Inferior parietal cortex (tissue), 1 donor: ENCODE measurements around the gene TRIOBP.
"Not testable (repeated sequence)": the region's sequence is repeated elsewhere in the genome, so short reads cannot be mapped to it uniquely, and the experiment has no call there.

Source experiments
- DNase-seq: peaks from one replicate; pipeline ENCODE4 v3.0.0-alpha.2; 2016; ENCODE audit errors: extremely low spot score

The TRIOBP gene, protein sequence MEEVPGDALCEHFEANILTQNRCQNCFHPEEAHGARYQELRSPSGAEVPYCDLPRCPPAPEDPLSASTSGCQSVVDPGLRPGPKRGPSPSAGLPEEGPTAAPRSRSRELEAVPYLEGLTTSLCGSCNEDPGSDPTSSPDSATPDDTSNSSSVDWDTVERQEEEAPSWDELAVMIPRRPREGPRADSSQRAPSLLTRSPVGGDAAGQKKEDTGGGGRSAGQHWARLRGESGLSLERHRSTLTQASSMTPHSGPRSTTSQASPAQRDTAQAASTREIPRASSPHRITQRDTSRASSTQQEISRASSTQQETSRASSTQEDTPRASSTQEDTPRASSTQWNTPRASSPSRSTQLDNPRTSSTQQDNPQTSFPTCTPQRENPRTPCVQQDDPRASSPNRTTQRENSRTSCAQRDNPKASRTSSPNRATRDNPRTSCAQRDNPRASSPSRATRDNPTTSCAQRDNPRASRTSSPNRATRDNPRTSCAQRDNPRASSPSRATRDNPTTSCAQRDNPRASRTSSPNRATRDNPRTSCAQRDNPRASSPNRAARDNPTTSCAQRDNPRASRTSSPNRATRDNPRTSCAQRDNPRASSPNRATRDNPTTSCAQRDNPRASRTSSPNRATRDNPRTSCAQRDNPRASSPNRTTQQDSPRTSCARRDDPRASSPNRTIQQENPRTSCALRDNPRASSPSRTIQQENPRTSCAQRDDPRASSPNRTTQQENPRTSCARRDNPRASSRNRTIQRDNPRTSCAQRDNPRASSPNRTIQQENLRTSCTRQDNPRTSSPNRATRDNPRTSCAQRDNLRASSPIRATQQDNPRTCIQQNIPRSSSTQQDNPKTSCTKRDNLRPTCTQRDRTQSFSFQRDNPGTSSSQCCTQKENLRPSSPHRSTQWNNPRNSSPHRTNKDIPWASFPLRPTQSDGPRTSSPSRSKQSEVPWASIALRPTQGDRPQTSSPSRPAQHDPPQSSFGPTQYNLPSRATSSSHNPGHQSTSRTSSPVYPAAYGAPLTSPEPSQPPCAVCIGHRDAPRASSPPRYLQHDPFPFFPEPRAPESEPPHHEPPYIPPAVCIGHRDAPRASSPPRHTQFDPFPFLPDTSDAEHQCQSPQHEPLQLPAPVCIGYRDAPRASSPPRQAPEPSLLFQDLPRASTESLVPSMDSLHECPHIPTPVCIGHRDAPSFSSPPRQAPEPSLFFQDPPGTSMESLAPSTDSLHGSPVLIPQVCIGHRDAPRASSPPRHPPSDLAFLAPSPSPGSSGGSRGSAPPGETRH (N-terminal part only)

DNA sequence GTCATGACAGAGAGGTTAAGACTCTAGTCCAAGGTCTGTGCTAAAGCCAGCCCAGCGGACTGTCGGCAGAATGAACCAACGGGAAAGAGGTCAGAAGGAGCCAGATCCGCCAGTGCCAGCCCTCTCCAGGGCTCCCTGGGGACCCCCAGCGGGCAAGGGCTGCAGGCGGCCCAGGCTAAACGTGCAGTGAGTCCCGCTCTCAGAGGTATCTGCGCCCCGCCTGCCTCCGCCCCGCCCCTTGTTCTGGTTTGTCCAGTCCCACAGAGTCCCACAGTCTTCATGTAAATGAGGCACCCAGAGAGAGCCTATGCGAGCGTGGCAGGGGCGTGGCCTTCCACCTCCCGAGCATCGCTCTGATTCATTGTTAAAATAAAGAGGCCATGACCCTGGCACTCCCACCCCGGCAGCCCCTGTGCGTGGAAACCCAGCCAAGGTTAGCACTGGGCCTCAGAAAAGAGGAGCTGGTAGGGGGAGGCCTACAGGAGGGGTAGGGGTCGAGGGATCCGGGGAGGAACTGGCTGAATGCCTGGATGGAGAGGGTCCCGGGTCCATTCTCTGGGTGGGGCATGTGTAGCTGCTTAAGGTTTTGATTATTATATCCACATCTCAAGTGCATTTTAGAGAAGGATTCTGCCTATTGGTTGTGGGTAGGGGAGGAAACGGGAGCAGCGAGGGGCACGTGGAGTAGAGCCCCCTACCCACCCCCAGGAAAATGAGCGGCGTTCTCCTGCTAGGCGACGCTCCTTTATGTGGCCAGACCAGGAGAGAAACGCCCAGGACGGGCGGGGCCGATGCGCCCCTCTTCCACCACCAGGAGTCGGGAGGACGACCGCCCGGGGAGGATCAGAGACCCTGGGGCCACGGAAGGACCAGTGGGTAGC is at the start of gene TRIOBP:
Gene TRIOBP (plus strand): TSS at position 392 of the 881 bp plus-strand sequence. CDS start 4,318 bp downstream, outside the sequence.
- peak; percentile 52 for DNase-seq

DNA sequence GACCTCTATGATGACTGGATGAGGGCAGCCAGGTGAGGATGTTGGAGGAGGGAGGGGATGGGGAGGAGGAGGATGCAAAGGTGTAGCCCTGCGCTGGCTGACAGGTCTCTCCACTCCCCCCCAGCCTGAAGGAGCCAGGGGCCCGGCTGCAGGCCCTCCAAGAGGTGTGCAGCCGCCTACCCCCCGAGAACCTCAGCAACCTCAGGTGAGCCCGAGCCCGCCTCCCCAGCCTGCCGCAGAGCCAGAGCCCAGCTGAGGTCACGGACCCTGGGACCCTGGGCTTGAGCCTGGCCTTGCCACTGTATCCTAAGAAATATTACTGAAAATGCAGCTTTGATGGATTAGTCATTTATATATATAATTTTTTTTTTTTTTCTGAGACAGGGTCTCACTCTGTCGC is 49.5 kb upstream of the TRIOBP start:
- DNase-seq, result no peak

DNA sequence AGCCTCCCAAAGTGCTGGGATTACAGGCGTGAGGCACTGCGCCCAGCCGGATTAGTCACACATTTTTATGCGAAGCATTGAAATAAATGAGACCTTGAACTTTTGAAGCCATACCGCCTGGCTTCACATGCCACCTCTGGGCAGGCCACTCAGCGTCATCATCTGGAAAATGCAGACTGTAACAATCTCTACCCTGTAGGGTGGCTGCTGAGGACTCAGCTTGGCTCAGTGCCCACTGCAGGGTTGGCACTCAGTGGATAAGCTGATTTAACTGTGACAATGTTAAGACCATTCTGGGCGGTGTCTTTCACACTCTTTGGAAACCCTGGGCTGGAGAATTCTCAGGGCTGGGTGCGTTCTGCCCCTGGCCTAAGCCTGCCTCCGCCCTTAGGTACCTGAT is 48.9 kb upstream of the TRIOBP start:
- DNase-seq, result no peak

DNA sequence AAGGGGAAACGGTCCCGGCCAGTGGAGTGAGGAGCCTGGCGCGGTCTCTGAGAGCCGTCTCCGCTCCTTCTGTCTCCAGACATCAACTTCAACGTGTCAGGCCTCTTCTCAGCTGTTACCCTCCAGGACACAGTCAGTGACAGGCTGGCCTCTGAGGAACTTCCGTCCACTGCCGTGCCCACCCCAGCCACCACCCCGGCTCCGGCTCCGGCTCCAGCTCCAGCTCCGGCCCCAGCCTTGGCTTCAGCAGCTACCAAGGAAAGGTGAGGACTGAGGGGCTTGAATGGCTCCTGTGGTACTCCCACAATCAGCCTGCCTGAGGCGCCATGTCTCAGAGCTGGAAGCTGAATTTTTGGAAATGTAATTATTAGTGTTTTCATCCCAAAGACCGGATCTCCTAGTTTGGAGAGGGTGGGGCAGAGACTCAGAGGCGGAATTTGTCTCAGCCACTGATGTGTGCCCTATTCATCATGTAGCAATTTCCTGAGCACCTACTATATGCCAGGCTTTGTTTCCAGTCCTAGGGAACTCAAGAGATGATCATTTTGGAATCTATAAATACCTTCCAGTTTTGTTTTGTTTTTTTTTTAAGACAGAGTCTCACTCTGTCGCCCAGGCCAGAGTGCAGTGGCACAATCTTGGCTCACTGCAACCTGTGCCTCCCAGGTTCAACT is 46.2 kb upstream of the TRIOBP start:
- no peak for DNase-seq

DNA sequence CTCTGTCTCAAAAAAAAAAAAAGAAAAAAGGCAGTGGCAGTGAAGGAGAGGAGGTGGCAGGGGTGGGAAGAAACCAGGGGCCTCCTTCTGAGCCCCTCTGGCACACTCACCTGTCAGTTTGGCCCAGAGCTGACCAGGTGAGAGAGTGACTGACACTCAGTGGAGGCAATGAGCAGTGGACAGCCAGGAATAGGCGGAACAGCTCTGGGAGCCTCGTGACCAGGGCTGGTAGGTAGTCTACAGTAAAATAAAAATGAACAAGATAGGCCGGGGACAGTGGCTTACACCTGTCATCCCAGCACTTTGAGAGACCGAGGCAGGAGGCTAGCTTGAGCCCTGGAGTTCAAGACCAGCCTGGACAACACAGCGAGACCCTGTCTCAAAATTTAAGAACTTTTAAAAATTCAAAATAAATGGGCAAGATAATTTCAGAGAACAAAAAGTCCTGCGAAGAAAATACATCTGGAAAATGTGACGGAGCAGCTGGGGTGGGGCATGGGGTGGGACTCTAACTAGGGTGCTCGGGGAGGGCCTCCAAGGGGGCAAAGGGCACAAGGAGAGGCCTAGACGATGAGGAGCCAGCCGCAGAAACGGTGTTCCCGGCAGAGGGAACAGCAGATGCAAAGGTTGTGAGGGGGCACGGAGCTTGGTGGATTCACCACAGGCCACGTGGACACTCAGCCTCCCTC is 42.1 kb upstream of the TRIOBP start:
- no peak for DNase-seq

DNA sequence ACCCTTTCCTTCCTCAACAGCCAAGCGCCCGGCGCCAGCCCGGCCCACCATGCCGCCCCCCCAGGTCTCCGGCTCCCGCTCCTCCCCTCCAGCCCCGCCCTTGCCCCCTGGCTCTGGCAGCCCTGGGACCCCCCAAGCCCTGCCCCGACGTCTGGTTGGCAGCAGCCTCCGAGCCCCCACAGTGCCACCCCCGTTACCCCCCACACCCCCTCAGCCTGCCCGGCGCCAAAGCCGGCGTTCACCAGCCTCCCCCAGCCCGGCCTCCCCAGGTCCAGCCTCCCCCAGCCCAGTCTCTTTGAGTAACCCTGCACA is 41.6 kb upstream of the TRIOBP start:
- no peak for DNase-seq

DNA sequence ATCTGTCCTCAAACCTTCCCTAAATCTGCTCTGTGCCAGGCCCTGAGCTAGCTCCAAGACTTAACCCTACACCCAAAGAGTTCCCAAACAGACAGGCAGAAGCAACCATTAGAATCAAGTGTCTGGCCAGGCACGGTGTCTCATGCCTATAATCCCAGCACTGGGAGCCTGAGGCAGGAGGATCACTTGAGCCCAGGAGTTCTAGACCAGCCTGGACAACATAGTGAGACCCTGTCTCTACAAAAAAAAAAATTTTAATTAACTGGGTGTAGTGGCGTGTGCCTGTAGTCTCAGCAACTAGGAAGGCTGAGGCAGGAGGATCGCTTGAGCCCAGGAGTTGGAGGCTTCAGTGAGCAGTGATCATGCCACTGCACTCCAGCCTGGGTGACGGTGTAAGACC is 40.3 kb upstream of the TRIOBP start:
- not testable (repeated sequence) for DNase-seq

DNA sequence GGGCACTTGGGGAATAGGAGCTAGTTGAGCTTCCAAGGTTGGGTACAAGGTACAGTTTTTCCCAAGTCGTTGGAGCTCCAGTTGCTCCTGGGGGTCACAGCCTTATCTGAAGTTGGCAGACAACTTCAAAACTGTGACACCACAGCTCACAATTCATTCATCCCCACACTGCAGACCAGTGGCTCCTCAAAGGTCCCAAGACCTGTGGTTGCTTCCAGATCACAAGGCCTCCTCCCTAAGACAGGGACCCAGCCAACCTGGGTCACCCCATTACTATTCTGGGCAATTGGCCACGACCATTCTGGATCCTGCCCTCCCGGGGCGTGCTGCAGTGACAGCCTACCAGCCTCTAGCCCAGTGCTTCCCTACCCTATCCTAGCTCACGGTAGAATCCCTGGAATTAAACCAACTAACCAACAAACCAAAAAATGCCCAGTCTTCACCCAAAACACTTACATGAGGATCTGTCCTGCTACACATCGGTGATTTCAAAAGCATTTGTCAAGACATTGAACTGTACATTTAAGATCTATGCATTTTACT is 39.2 kb upstream of the TRIOBP start:
- no peak for DNase-seq

DNA sequence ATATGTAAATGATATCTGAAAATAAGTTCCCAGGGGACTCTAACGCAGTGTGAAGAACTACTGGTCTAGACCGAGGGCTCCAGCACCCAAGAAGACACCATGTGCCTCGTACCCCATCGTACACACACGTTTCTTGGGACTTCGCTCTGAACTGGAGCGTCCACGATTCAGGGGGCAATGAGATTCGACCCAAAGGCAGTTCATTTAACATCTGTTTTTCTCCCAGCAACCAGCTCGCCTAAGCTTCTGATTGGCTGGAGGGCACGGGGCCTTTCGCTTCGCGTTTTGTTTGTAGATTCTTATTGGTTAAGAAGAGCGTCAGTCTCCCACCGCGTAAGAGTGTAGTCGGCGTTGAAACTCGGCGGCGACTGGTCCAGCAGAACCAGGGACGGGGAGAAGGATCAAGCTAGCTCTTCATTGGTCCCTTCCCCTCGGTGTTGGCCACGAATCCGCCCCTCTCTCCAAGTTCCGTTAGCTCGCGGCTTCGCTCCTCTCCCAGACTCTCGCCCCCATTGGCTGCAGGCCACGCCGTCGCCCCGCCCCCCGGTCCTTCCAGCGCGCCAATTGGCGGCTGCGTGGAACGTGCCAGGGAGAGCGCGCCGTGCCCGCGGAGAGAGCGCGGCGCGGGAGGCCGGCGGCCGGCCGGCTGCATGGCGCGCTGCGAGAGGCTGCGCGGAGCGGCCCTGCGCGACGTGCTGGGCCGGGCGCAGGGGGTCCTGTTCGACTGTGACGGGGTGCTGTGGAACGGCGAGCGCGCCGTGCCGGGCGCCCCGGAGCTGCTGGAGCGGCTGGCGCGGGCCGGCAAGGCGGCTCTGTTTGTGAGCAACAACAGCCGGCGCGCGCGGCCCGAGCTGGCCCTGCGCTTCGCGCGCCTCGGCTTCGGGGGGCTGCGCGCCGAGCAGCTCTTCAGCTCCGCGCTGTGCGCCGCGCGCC is 38.4 kb upstream of the TRIOBP start, which contains the start of gene PDXP:
Gene PDXP (plus strand): TSS at position 591 of the 933 bp plus-strand sequence. CDS start 60 bp downstream, at position 651.
- DNase-seq, result peak; percentile 99

DNA sequence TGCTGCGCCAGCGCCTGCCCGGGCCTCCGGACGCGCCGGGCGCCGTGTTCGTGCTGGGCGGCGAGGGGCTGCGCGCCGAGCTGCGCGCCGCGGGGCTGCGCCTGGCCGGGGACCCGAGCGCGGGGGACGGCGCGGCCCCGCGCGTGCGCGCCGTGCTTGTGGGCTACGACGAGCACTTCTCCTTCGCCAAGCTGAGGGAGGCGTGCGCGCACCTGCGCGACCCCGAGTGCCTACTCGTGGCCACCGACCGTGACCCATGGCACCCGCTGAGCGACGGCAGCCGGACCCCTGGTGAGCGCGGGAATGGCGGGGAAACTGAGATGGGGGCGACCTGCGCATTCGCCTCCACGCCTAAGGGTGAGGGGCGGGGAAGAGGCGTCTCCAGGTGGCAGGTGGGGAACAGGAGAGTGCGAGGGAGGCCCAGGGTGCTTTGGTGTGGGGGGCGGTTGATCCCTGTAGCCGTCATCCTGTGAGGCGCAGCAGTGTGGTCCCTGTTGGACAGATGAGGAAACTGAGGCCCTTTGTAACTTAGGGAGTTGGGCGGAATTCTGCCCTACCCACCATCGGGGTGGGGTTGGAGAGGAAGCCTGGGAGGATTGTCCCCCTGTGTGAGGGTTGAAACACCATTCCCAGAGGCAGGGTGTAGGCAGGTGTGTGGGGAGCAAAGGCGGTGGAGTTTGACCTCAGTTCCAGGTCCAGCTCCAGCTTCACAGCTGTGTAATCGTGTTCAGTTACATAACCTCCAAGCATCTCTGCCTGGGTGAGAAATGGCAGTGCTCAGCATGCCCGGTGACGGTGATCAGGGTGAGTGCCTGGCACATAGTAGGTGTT is 37.6 kb upstream of the TRIOBP start:
- no peak for DNase-seq

DNA sequence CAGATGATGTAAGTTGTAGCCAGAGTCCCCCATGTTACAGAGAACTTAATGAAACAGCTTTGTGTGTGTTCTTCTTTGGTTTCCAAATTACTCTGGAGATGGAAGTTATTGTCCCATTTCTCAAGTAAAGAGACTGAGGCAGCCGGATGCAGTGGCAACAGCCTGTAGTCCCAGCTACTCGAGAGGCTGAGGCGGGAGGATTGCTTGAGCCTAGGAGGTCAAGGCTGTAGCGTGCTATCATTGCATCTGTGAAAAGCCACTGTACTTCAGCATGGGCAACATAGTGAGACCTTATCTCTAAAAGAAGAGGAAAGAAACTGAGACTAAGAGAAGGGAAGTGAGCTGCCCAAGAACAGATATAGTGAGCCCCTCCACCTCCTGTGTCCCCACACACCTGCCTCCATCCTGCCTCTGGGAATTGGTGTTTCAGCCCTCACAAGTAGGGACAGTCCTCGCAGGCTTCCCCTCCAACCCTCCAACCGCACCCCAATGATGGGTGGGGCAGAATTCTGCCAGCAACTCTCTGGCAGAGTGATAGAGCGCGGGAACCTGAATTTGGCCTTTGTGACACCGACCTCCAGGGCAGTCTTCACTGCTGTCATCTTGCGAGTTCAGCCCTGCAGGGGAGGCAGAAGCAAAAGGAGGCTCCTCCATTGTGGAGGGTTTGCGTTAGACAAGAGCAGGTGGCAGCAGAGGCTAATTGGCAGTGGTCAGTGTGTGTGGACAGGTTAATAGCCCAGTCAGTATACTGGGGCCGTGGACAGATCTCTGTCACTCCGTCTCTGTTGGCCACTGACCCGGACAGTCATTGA is 36.7 kb upstream of the TRIOBP start:
- DNase-seq, result no peak

DNA sequence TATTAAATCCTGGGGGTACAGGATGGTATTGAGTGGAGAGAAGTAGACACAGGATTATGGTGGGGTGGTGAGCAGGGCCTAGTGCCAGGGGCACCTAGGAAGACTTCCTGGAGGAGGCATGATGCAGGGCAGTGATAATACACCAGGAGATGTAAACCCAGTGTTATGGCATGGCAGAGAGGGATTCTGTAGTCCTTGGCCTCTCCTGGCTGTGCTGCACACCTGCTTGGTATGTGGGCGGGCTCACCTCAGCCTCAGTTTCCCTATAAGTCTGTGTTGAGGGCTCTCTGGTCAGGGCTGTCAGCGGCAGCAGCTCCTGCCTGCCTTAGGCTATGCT is 36.2 kb upstream of the TRIOBP start:
- DNase-seq, result no peak

DNA sequence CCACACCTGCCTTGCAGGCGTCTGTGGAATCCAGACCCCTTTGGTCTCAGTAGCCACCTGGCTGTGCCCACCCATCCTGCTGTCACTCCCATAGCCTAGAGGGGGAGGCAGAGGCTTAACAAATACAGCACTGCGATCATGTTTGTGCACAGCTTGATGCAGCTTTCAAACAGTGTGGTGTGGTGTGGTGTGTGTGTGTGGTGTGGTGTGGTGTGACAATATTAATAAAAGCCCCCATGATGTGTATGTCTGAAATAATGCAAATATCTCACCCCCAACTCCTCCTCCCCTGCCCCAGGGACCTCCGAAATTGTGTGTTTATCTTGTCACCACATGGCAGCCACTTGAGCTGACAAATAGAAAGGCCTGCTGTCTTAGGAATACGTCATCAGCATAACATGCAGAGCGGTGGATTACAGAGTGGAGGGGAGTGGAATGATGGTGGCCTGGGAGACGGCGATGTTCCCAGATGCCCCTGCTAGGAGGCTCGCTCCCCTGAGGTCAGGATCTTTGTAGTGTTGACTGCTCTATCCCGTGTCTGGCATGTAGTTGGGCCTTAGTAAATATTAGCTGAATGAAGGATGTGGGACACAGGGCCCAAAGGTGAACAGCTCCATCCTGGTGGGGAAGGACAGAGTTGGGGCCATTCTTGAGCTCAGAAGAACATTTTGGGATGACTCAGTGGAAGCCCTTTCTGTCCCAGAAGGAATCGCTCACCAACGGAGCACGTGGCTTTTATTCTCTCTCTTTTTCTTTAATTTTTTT is 35.5 kb upstream of the TRIOBP start:
- no peak for DNase-seq

DNA sequence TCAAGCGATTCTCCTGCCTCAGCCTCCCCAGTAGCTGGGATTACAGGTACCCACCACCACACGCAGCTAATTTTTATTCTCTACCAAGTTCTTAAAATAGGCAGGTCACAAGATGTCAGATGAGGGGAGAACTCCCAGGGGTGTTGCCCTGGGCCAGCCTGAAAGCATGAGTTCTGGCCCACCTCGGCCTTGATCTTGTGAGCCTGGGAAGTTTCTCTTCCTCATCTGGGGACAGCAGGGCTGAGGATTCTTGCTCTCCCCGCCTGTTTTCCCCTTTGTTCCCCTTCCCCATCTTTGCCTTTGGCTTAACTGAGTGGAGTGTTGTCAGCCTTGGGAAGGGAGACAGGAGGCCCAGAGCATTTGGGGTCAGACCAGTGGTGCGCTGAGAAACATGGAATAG is 34.8 kb upstream of the TRIOBP start:
- DNase-seq, result no peak

DNA sequence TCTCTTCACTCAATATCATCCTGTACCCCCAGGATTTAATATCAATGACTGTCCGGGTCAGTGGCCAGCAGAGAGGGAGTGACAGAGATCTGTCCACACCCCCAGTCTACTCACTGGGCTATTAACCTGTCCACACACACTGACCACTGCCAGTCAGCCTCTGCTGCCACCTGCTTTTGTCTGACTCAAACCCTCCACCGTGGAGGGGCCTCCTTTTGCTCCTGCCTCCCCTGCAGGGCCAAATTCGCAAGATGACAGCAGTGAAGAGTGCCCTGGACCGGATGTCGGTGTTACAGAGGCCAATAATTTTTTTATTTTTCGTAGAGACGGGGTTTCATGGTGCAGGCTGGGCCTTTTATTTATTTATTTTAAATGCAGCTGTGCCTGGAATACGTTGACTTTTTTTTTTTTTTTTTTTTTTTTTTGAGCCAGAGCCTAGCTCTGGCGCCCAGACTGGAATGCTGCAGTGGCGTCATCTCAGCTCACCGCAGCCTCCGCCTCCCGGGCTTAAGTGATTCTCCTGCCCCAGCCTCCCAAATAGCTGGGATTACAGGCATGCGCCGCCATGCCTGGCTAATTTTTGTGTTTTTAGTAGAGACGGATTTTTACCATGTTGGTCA is 33.2 kb upstream of the TRIOBP start:
- no peak for DNase-seq
